Suprapubic skin (tissue), 3 donors: ENCODE measurements around the gene LTBP3.

ENCODE experiments used
- POLR2A ChIP-seq, 2 donors: fragments of 450-650 bp; IDR thresholded peaks; one replicate each; pipeline ENCODE4 v1.6.1; 2017; ENCODE audit warnings: antibody characterized with exemption in 2 of 2, mild to moderate bottlenecking in 2 of 2, moderate library complexity in 2 of 2
- TF ChIP-seq, protein P1 (sequence below), 2 donors: fragments of 200-600 bp in 1 of 2; fragments of 450-650 bp in 1 of 2; sonication (generic) in 1 of 2; IDR thresholded peaks; one replicate each; pipeline ENCODE4 v1.5.1; 2016 to 2019; ENCODE audit warnings: antibody characterized with exemption in 2 of 2, mild to moderate bottlenecking in 1 of 2, moderate library complexity in 1 of 2

DNA sequence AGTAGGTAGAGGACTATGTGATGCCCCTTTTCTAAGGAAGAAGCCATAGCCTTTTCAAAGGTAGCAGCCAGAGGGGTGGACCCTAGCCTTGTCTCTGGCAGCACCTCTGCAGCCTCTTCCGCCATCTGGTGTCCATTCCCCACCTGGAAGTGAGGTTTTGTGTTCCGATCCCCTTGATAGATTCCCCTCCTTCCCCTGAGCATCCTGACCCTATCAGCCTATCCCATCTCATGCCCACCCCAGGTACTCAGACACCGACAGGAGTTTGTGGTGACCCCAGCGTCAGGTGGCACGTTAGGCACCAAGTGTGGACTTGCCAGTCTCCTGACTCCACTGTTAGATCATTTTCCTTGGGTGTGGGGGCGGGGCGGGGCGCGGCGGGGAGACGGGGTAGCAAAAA, 13.8 kb upstream of the LTBP3 start:
- TF ChIP-seq POLR2A (IDR thresholded peaks at IDR 0.05) = no peak
- TF ChIP-seq, protein P1, sequence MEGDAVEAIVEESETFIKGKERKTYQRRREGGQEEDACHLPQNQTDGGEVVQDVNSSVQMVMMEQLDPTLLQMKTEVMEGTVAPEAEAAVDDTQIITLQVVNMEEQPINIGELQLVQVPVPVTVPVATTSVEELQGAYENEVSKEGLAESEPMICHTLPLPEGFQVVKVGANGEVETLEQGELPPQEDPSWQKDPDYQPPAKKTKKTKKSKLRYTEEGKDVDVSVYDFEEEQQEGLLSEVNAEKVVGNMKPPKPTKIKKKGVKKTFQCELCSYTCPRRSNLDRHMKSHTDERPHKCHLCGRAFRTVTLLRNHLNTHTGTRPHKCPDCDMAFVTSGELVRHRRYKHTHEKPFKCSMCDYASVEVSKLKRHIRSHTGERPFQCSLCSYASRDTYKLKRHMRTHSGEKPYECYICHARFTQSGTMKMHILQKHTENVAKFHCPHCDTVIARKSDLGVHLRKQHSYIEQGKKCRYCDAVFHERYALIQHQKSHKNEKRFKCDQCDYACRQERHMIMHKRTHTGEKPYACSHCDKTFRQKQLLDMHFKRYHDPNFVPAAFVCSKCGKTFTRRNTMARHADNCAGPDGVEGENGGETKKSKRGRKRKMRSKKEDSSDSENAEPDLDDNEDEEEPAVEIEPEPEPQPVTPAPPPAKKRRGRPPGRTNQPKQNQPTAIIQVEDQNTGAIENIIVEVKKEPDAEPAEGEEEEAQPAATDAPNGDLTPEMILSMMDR (IDR thresholded peaks at IDR 0.05) = no peak
